ENCODE measurements around the gene ANO10. TPM values are rescaled to one million over a fixed set of nuclear protein-coding genes. Genes with fewer than 3 reads are reported as not detected.

ANO10 gene
- total RNA-seq, 1 experiment from 2014 or later: 32.6 TPM

GRCh38 chr3:43432462-43432861 is 189.3 kb downstream of the ANO10 start:
- no peaks in the 10 kb centered on the region for H3K4me1 ChIP-seq (replicated peaks; ENCODE audit: insufficient read depth)
- no TSS peak for BruUV-seq (replicated peaks)
- no peaks in the 10 kb centered on the region for H3K9me2 ChIP-seq (ENCODE audit: insufficient read depth)
- H3K79me2 ChIP-seq (ENCODE audit: low read depth): no peaks in the 10 kb centered on the region
- H3K36me3 ChIP-seq (ENCODE audit: low read depth): no peaks in the 10 kb centered on the region
- no peaks in the 10 kb centered on the region for H3F3A ChIP-seq (ENCODE audit: insufficient read depth, low read depth)
- no peak overlapping the region for H3K4me3 ChIP-seq
- no peak for DNase-seq
- no peak overlapping the region for H3K27ac ChIP-seq
- H3K4me2 ChIP-seq: no peak overlapping the region
- intact Hi-C loops (cut with micrococcal nuclease; ENCODE audit: unreplicated experiment): no loop called here
- ChIA-PET POLR2A (ENCODE audit: unreplicated experiment) (no interaction called here), CTCF (no interaction called here)
- no peaks in the 10 kb centered on the region for H3K9me3 ChIP-seq (ENCODE audit: insufficient read depth, low read depth)
- H2AFZ ChIP-seq: no peak overlapping the region
- H3K27me3 ChIP-seq (ENCODE audit: insufficient read depth, low read depth): no peaks in the 10 kb centered on the region
- TF ChIP-seq EZH2 (IDR thresholded peaks at IDR 0.05; ENCODE audit: low read depth) (no peak), CTCF (conservative IDR thresholded peaks at IDR 0.05) (no peak)
- no peaks in the 10 kb centered on the region for H4K20me1 ChIP-seq (ENCODE audit: insufficient read depth)

GRCh38 chr3:43426388-43426787 is 195.4 kb downstream of the ANO10 start:
- Histone ChIP-seq H4K20me1 (ENCODE audit: insufficient read depth) (no peaks in the 10 kb centered on the region), H3K4me1 (replicated peaks; ENCODE audit: insufficient read depth) (no peaks in the 10 kb centered on the region), H3K4me3 (no peak overlapping the region), H2AFZ (no peak overlapping the region), H3F3A (ENCODE audit: insufficient read depth, low read depth) (no peaks in the 10 kb centered on the region), H3K36me3 (ENCODE audit: low read depth) (no peaks in the 10 kb centered on the region), H3K9me2 (ENCODE audit: insufficient read depth) (no peaks in the 10 kb centered on the region), H3K9me3 (ENCODE audit: insufficient read depth, low read depth) (no peaks in the 10 kb centered on the region), H3K4me2 (no peak overlapping the region), H3K79me2 (ENCODE audit: low read depth) (no peaks in the 10 kb centered on the region), H3K27me3 (ENCODE audit: insufficient read depth, low read depth) (no peaks in the 10 kb centered on the region), H3K27ac (no peak overlapping the region)
- no TSS peak for BruUV-seq (replicated peaks)
- POLR2A ChIA-PET (ENCODE audit: unreplicated experiment): no interaction called here
- intact Hi-C loops (cut with micrococcal nuclease; ENCODE audit: unreplicated experiment): no loop called here
- TF ChIP-seq CTCF (conservative IDR thresholded peaks at IDR 0.05): no peak
- TF ChIP-seq EZH2 (IDR thresholded peaks at IDR 0.05; ENCODE audit: low read depth): no peak
- CTCF ChIA-PET: no interaction called here
- DNase-seq: no peak

- H3K27me3 ChIP-seq (ENCODE audit: insufficient read depth, low read depth): no peaks in the 10 kb centered on the region
- no peak overlapping the region for H3K4me2 ChIP-seq
- H2AFZ ChIP-seq: no peak overlapping the region
- BruUV-seq (replicated peaks): no TSS peak
- no peaks in the 10 kb centered on the region for H3K36me3 ChIP-seq (ENCODE audit: low read depth)
- H3K4me1 ChIP-seq (replicated peaks; ENCODE audit: insufficient read depth): no peaks in the 10 kb centered on the region
- intact Hi-C loops (cut with micrococcal nuclease; ENCODE audit: unreplicated experiment): no loop called here
- ChIA-PET CTCF (no interaction called here), POLR2A (ENCODE audit: unreplicated experiment) (no interaction called here)
- no peaks in the 10 kb centered on the region for H4K20me1 ChIP-seq (ENCODE audit: insufficient read depth)
- TF ChIP-seq CTCF (conservative IDR thresholded peaks at IDR 0.05): no peak
- TF ChIP-seq EZH2 (IDR thresholded peaks at IDR 0.05; ENCODE audit: low read depth): no peak
- no peak overlapping the region for H3K4me3 ChIP-seq
- H3K79me2 ChIP-seq (ENCODE audit: low read depth): no peaks in the 10 kb centered on the region
- H3K9me2 ChIP-seq (ENCODE audit: insufficient read depth): no peaks in the 10 kb centered on the region
- no peak overlapping the region for H3K27ac ChIP-seq
- no peak for DNase-seq
- no peaks in the 10 kb centered on the region for H3F3A ChIP-seq (ENCODE audit: insufficient read depth, low read depth)
- H3K9me3 ChIP-seq (ENCODE audit: insufficient read depth, low read depth): no peaks in the 10 kb centered on the region
These were observed 196.0 kb downstream of the ANO10 start for GRCh38 chr3:43425829-43426228.

Data from PC-9 (cell line).